ENCODE results near the gene HIRA. TPM values are rescaled to one million over a fixed set of nuclear protein-coding genes. Genes with fewer than 3 reads are reported as not detected.
"Not testable (repeated sequence)": the region's sequence is repeated elsewhere in the genome, so short reads cannot be mapped to it uniquely, and the experiment has no call there.

HIRA gene
- total RNA-seq, 4 donors from 2014 or later, result 18.8 to 31.6 (median 24.7) TPM

DNA sequence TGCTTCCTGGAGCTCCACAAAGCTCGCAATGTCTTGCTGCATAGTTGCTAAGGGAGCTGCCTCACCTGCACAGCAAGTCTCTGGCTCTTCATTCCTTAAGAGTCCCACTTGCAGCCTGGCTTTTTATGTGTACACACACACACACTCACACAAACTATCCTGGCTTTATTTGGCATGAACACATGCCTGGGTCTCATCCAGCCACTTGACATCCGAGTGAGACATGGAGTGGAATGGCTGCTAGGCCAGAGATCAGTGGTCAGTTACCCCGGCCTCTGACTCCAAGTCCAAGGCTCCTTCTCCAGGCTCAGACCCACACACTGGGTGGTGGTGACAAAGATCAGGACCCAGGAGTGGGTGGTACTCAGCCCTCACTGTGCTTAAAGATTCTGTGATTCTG, 102.1 kb downstream of the HIRA start:
- no peak for DNase-seq (ENCODE audit: low spot score in 2 of 2)
- no peak overlapping the region for H3K4me3 ChIP-seq
- H3K27ac ChIP-seq, result no peak overlapping the region
- no peaks in the 10 kb centered on the region for H3K4me1 ChIP-seq
- H3K9me3 ChIP-seq, result peaks cover 0 to 43% (median 6%) of the 10 kb centered on the region in 4 donors
- peaks cover 2 to 73% (median 22%) of the 10 kb centered on the region in 3 donors for H3K36me3 ChIP-seq
- H3K27me3 ChIP-seq, result no peaks in the 10 kb centered on the region
- 94% methylated on average over 3 of the region's 3 CpGs for WGBS, 2 donors
- TF ChIP-seq POLR2A (IDR thresholded peaks at IDR 0.05) (no peak), EP300 (IDR thresholded peaks at IDR 0.05) (no peak)
- TF ChIP-seq, protein P1, sequence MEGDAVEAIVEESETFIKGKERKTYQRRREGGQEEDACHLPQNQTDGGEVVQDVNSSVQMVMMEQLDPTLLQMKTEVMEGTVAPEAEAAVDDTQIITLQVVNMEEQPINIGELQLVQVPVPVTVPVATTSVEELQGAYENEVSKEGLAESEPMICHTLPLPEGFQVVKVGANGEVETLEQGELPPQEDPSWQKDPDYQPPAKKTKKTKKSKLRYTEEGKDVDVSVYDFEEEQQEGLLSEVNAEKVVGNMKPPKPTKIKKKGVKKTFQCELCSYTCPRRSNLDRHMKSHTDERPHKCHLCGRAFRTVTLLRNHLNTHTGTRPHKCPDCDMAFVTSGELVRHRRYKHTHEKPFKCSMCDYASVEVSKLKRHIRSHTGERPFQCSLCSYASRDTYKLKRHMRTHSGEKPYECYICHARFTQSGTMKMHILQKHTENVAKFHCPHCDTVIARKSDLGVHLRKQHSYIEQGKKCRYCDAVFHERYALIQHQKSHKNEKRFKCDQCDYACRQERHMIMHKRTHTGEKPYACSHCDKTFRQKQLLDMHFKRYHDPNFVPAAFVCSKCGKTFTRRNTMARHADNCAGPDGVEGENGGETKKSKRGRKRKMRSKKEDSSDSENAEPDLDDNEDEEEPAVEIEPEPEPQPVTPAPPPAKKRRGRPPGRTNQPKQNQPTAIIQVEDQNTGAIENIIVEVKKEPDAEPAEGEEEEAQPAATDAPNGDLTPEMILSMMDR (IDR thresholded peaks at IDR 0.05), result no peak

DNA sequence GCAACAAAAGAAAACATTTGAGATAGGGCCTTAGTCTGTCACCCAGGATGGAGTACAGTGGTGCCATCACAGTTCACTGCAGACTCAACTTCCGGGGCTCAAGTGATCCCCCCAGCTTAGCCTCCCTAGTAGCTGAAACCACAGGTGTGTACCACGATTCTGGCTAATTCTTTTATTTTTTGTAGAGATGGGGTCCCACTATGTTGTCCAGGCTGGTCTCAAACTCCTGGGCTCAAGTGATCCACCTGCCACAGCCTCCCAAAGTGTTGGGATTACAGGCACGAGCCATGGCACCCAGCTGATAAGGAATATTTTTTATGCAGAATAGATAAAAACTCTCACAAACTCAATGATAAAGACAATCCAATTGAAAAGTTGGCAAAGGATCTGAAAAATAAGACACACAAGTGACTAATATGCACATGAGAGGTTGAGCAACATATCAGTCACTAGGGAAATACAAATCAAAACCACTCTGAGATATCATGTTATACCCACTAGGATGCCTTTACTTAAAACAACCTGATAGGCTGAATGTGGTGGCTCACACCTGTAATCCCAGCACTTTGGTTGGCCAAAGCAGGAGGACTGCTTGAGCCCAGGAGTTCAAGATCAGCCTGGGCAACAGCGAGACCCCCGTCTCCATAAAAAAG, 106.1 kb downstream of the HIRA start:
- WGBS, 2 donors, result 86 to 96% methylated on average over 5 of the region's 5 CpGs
- Histone ChIP-seq H3K9me3 (peaks cover 0 to 32% (median 0%) of the 10 kb centered on the region in 4 donors), H3K27me3 (no peaks in the 10 kb centered on the region), H3K36me3 (peaks cover 2 to 39% (median 10%) of the 10 kb centered on the region in 3 donors), H3K4me1 (no peaks in the 10 kb centered on the region), H3K4me3 (no peak overlapping the region), H3K27ac (no peak overlapping the region)
- DNase-seq (ENCODE audit: low spot score in 2 of 2), result no peak
- TF ChIP-seq, protein P1 (IDR thresholded peaks at IDR 0.05), result no peak
- TF ChIP-seq POLR2A (IDR thresholded peaks at IDR 0.05) (no peak), EP300 (IDR thresholded peaks at IDR 0.05) (no peak)

DNA sequence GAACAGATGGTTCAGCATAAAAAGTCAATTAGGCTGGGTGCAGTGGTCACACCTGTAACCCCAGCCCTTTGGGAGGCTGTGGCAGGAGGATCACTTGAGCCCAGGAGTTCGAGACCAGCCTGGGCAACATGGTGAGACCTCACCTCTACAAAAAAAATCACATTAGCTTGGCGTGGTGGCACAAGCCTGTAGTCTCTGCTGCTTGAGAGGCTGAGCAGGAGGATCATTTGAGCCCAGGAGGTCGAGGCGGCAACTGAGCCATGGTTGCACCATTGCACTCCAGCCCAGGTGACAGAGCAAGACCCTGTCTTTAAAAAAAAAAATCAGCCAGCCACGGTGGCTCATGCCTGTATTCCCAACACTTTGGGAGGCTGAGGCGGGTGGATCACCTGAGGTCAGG, 108.1 kb downstream of the HIRA start:
- H3K4me1 ChIP-seq; H3K27me3 ChIP-seq; DNase-seq (ENCODE audit: low spot score in 2 of 2); H3K27ac ChIP-seq; H3K4me3 ChIP-seq: not testable (repeated sequence)
- Histone ChIP-seq H3K9me3 (peaks cover 0 to 40% (median 0%) of the 10 kb centered on the region in 4 donors), H3K36me3 (peaks cover 0 to 19% (median 0%) of the 10 kb centered on the region in 3 donors)
- WGBS, 2 donors, result 89 to 92% methylated on average over 6 of the region's 6 CpGs

DNA sequence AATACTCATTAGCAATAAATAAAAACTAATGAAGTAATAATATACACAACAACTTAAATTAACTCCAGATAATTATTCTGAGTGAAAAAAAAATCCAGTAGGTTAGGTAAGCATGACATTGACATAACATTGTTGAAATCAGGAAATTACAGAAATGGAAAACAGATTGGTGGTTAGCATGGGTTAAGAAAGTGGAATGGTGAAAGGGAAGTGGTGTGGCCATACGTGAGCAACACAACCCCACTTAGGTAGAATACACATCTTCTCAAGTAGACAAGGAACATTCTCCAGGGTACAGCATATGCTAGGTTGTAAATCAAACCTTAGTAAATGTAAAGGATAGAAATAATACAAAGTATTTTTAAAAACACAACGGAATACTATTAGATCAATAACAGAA, 109.8 kb downstream of the HIRA start:
- Histone ChIP-seq H3K9me3 (peaks cover 0 to 42% (median 6%) of the 10 kb centered on the region in 4 donors), H3K36me3 (peaks cover 0 to 6% (median 0%) of the 10 kb centered on the region in 3 donors), H3K27ac (no peak overlapping the region), H3K4me1 (no peaks in the 10 kb centered on the region), H3K27me3 (no peaks in the 10 kb centered on the region), H3K4me3 (no peak overlapping the region)
- TF ChIP-seq POLR2A (IDR thresholded peaks at IDR 0.05) (no peak), EP300 (IDR thresholded peaks at IDR 0.05) (no peak)
- TF ChIP-seq, protein P1 (IDR thresholded peaks at IDR 0.05), result no peak
- WGBS, 2 donors, result 75 to 79% methylated on average over 2 of the region's 2 CpGs
- DNase-seq (ENCODE audit: low spot score in 2 of 2), result no peak

DNA sequence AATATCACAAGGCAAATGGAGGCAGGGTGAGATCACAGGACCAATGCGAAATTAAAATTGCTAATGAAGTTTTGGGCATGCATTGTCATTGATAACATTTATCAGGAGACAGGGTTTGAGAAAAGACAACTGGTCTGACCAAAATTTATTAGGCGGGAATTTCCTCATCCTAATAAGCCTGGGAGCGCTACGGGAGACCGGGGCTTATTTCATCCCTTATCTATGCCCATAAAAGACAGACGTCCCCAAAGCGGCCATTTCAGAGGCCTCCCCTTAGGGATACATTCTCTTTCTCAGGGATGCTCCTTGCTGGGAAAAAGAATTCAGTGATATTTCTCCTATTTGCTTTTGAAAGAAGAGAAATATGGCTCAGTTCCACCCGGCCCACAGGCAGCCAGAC, 111.4 kb downstream of the HIRA start:
- peaks cover 0 to 53% (median 12%) of the 10 kb centered on the region in 4 donors for H3K9me3 ChIP-seq
- DNase-seq (ENCODE audit: low spot score in 2 of 2); H3K36me3 ChIP-seq; H3K27ac ChIP-seq; H3K4me1 ChIP-seq; H3K27me3 ChIP-seq; H3K4me3 ChIP-seq: not testable (repeated sequence)
- WGBS, 2 donors, result 85 to 91% methylated on average over 8 of the region's 8 CpGs

DNA sequence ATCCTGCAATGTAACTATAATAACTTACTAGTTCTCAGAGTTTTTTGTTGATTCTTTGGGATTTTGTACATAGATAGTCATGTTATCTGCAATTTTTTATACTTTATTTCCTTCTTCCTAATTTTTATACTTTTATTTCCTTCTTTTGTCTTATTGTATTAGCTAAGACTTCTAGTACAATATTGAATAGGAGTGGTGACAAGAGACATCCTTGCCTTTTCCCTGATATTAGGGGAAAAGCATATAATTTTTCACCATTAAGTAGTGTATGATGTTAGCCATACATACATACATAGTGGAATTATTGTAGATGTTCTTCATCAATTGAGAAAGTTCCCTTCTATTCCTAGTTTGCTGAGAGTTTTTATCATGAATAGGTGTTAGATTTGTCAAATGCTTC, 112.3 kb downstream of the HIRA start:
- H3K9me3 ChIP-seq, result peaks cover 0 to 60% (median 12%) of the 10 kb centered on the region in 4 donors
- peaks cover 0 to 6% (median 0%) of the 10 kb centered on the region in 3 donors for H3K36me3 ChIP-seq
- H3K4me3 ChIP-seq, result no peak overlapping the region
- DNase-seq (ENCODE audit: low spot score in 2 of 2), result no peak
- H3K27me3 ChIP-seq, result no peaks in the 10 kb centered on the region
- TF ChIP-seq POLR2A (IDR thresholded peaks at IDR 0.05) (no peak), EP300 (IDR thresholded peaks at IDR 0.05) (no peak)
- TF ChIP-seq, protein P1 (IDR thresholded peaks at IDR 0.05), result no peak
- no peak overlapping the region for H3K27ac ChIP-seq
- no peaks in the 10 kb centered on the region for H3K4me1 ChIP-seq
